A549 (cell line): ENCODE results near the gene RGS6. TPM values are rescaled to one million over a fixed set of nuclear protein-coding genes. Genes with fewer than 3 reads are reported as not detected.

Experiments used
- ATAC-seq, 2 experiments: fragments of 200-7000 bp in 1 of 2; fragments of >200 bp in 1 of 2; cut with Nextera tagmentation in 1 of 2; cut with Tn5 transposase in 1 of 2; 3 replicates each; pipeline versions ENCODE4 v1.8.0 to v1.9.1; 2018 to 2020; ENCODE audit warnings: mild to moderate bottlenecking in 1 of 2, moderate library complexity in 1 of 2
- CTCF ChIA-PET: fragments of 300-600 bp; sonication (Branson Sonifier 250); formaldehyde crosslinking; extraction: SDS; loops from one replicate; lab custom pipeline; 2021; ENCODE audit warnings: antibody characterized with exemption, inconsistent platforms; lab: Yijun Ruan, JAX
- POLR2A ChIA-PET: fragments of 350-600 bp; formaldehyde crosslinking; extraction: SDS; loops from one replicate; lab custom pipeline; 2021; ENCODE audit warnings: antibody characterized with exemption, inconsistent platforms; lab: Yijun Ruan, JAX
- DNase-seq, 2 experiments: peaks; one replicate each; pipeline versions ENCODE4 v3.0.0 to v3.0.0-alpha.2; 2011 to 2016; ENCODE audit warnings: low read depth in 1 of 2, low spot score in 1 of 2
- FAIRE-seq: peaks from 2 replicates; lab custom pipeline; 2011; peaks lifted over from hg19 to GRCh38; lab: Jason Lieb, UNC
- H3K27ac ChIP-seq, 2 experiments: fragments of >200 bp; sonication (Bioruptor Twin); formaldehyde crosslinking; 3 replicates each; pipeline ENCODE4 v1.5.1; 2016 to 2017
- H3K4me1 ChIP-seq: fragments of >200 bp; sonication (Bioruptor Twin); formaldehyde crosslinking; 3 replicates; pipeline ENCODE4 v1.6.1; 2016
- H3K4me2 ChIP-seq: fragments of >200 bp; sonication (Bioruptor Twin); formaldehyde crosslinking; 3 replicates; pipeline ENCODE4 v1.6.1; 2016
- H3K4me3 ChIP-seq: fragments of >200 bp; sonication (Bioruptor Twin); formaldehyde crosslinking; 3 replicates; pipeline ENCODE4 v1.5.1; 2016
- H3K9me3 ChIP-seq: fragments of >200 bp; sonication (Bioruptor Twin); formaldehyde crosslinking; 3 replicates; pipeline ENCODE4 v1.6.1; 2016
- ELK1 ChIP-seq: fragments of 150-350 bp; IDR thresholded peaks from 2 replicates; pipeline ENCODE4 v1.6.1; 2014; ENCODE audit warnings: low read depth, mild to moderate bottlenecking, low read length
- EP300 ChIP-seq, 2 experiments: fragments of >200 bp; sonication (Bioruptor Twin); formaldehyde crosslinking; IDR thresholded peaks; 2 replicates in 1 of 2; 3 replicates in 1 of 2; pipeline ENCODE4 v1.6.1; 2016 to 2017
- ESRRA ChIP-seq: fragments of 150-350 bp; IDR thresholded peaks from 2 replicates; pipeline ENCODE4 v1.6.1; 2014; ENCODE audit warnings: mild to moderate bottlenecking, low read length, borderline replicate concordance
- FOXS1 ChIP-seq: fragments of 250-450 bp; sonication (Bioruptor Pico); IDR thresholded peaks from 2 replicates; pipeline ENCODE4 v1.5.0; 2020; ENCODE audit warnings: mild to moderate bottlenecking, moderate library complexity
- GATA3 ChIP-seq: IDR thresholded peaks from 2 replicates; pipeline ENCODE4 v1.6.1; 2012; ENCODE audit warnings: borderline replicate concordance
- HMGXB4 ChIP-seq: fragments of 250-450 bp; sonication (Bioruptor Pico); IDR thresholded peaks from 2 replicates; pipeline ENCODE4 v1.5.0; 2021; ENCODE audit warnings: mild to moderate bottlenecking, moderate library complexity, borderline replicate concordance
- HOXA7 ChIP-seq: fragments of 250-450 bp; sonication (Bioruptor Pico); IDR thresholded peaks from 2 replicates; pipeline ENCODE4 v1.5.0; 2020; ENCODE audit warnings: mild to moderate bottlenecking, moderate library complexity
- KDM1A ChIP-seq: fragments of 200-600 bp; sonication (generic); IDR thresholded peaks from 2 replicates; pipeline ENCODE4 v1.6.1; 2016; ENCODE audit warnings: low read depth, mild to moderate bottlenecking
- MAZ ChIP-seq: fragments of 150-350 bp; IDR thresholded peaks from 2 replicates; pipeline ENCODE4 v1.6.1; 2014; ENCODE audit warnings: antibody characterized with exemption, low read depth, low read length, borderline replicate concordance
- NFE2L2 ChIP-seq: fragments of 150-350 bp; conservative IDR thresholded peaks from 2 replicates; pipeline ENCODE4 v1.6.1; 2014; ENCODE audit warnings: low read length
- NPAS2 ChIP-seq: fragments of 250-450 bp; sonication (Bioruptor Pico); IDR thresholded peaks from 2 replicates; pipeline ENCODE4 v1.8.0; 2022; ENCODE audit warnings: mild to moderate bottlenecking, moderate library complexity, borderline replicate concordance
- PBX3 ChIP-seq: IDR thresholded peaks from 2 replicates; pipeline ENCODE4 v1.6.1; 2012
- PHF8 ChIP-seq: fragments of 200-600 bp; sonication (generic); IDR thresholded peaks from 2 replicates; pipeline ENCODE4 v1.6.1; 2016; ENCODE audit warnings: low read depth, mild to moderate bottlenecking, antibody characterized with exemption, moderate library complexity, borderline replicate concordance
- POLR2A ChIP-seq: IDR thresholded peaks from 2 replicates; pipeline ENCODE4 v1.6.1; 2012; ENCODE audit warnings: mild to moderate bottlenecking, low read length
- RFX5 ChIP-seq: fragments of 450-650 bp; IDR thresholded peaks from 2 replicates; pipeline ENCODE4 v1.7.1; 2014; ENCODE audit warnings: antibody characterized with exemption, mild to moderate bottlenecking, moderate library complexity
- RNF2 ChIP-seq: fragments of 200-600 bp; sonication (generic); IDR thresholded peaks from 2 replicates; pipeline ENCODE4 v1.6.1; 2016; ENCODE audit warnings: low read depth, mild to moderate bottlenecking, antibody characterized with exemption, moderate library complexity, borderline replicate concordance
- SMC3 ChIP-seq: fragments of >200 bp; sonication (Bioruptor Twin); formaldehyde crosslinking; IDR thresholded peaks from 3 replicates; pipeline ENCODE4 v1.6.1; 2018; ENCODE audit warnings: inconsistent platforms
- SREBF2 ChIP-seq: fragments of 450-650 bp; IDR thresholded peaks from 2 replicates; pipeline ENCODE4 v1.6.1; 2014; ENCODE audit warnings: mild to moderate bottlenecking, moderate library complexity
- TFCP2L1 ChIP-seq: fragments of 250-450 bp; sonication (Bioruptor Pico); IDR thresholded peaks from 2 replicates; pipeline ENCODE4 v1.5.0; 2021; ENCODE audit warnings: mild to moderate bottlenecking
- ZC3H11A ChIP-seq: fragments of 450-650 bp; IDR thresholded peaks from 2 replicates; pipeline ENCODE4 v1.6.1; 2014; ENCODE audit warnings: antibody characterized with exemption, mild to moderate bottlenecking
- ZFP36 ChIP-seq: fragments of 450-650 bp; IDR thresholded peaks from 2 replicates; pipeline ENCODE4 v1.6.1; 2014; ENCODE audit warnings: borderline replicate concordance; ENCODE audit not compliant: partially characterized antibody
- ZSCAN20 ChIP-seq: fragments of 250-450 bp; sonication (Bioruptor Pico); IDR thresholded peaks from 2 replicates; pipeline ENCODE4 v1.8.0; 2022; ENCODE audit warnings: mild to moderate bottlenecking, moderate library complexity
- WGBS: methylation state at CpG from one replicate; pipeline ENCODE4 v1.1.6; 2017; ENCODE audit errors: missing lambda C conversion rate; 5-methylcytosine and 5-hydroxymethylcytosine counted together
- polyA plus RNA-seq, 4 experiments: library from polyadenylated mRNA; depleted of rRNA in 3 of 4; stranded (reverse); fragments of >200 nt; fragmentation: RNase III in 1 of 4; extraction: RNeasy Plus Mini Kit Qiagen cat#74134 plus additional on column Dnase treatment in 1 of 4; gene quantifications; 2 replicates in 3 of 4; 3 replicates in 1 of 4; pipeline ENCODE4 v1.2.3, GENCODE V29; 2011 to 2017

The RGS6 gene
- polyA plus RNA-seq, 2 of the 4 experiments (the other 2 are of a cell fraction): not detected

- ATAC-seq (no peak), FAIRE-seq (no peak), DNase-seq (no peak)
- ChIA-PET POLR2A (no interaction called here), CTCF (no interaction called here)
- no peak for TF ChIP-seq NPAS2 (CRISPR knock-in tag)
- no peak for TF ChIP-seq GATA3
- no peak for TF ChIP-seq TFCP2L1 (CRISPR knock-in tag)
- no peak for TF ChIP-seq EP300 (IDR thresholded peaks at IDR 0.05)
- no peak for TF ChIP-seq HMGXB4 (CRISPR knock-in tag)
- 3% methylated on average over 4 of the region's 4 CpGs for WGBS
- H3K4me2 ChIP-seq: no peak overlapping the region
- no peak overlapping the region for H3K4me3 ChIP-seq
- no peaks in the 10 kb centered on the region for H3K9me3 ChIP-seq
- H3K27ac ChIP-seq: no peak overlapping the region
- H3K4me1 ChIP-seq: no peaks in the 10 kb centered on the region
Observed at GRCh38 chr14:72401101-72401625, 468.9 kb downstream of the RGS6 start.

GRCh38 chr14:72401632-72402376, 469.6 kb downstream of the RGS6 start:
- Histone ChIP-seq H3K4me1 (no peaks in the 10 kb centered on the region), H3K4me2 (no peak overlapping the region), H3K4me3 (no peak overlapping the region), H3K27ac (no peak overlapping the region), H3K9me3 (no peaks in the 10 kb centered on the region)
- ChIA-PET POLR2A (no interaction called here), CTCF (no interaction called here)
- ATAC-seq (no peak), DNase-seq (no peak), FAIRE-seq (no peak)
- TF ChIP-seq SMC3: no peak
- no peak for TF ChIP-seq ELK1
- TF ChIP-seq NPAS2 (CRISPR knock-in tag): no peak
- no peak for TF ChIP-seq ZSCAN20 (CRISPR knock-in tag)
- TF ChIP-seq ZFP36: no peak
- no peak for TF ChIP-seq NFE2L2
- no peak for TF ChIP-seq RNF2
- no peak for TF ChIP-seq MAZ
- no peak for TF ChIP-seq ESRRA
- TF ChIP-seq ZC3H11A: no peak
- no peak for TF ChIP-seq SREBF2
- no peak for TF ChIP-seq FOXS1 (CRISPR knock-in tag)
- TF ChIP-seq RFX5: no peak
- TF ChIP-seq POLR2A: no peak
- TF ChIP-seq PHF8: no peak
- no peak for TF ChIP-seq PBX3
- no peak for TF ChIP-seq HOXA7 (CRISPR knock-in tag)
- TF ChIP-seq KDM1A: no peak
- TF ChIP-seq EP300 (IDR thresholded peaks at IDR 0.05): no peak
- whole genome bisulfite sequencing: 5% methylated on average over 8 of the region's 8 CpGs
